SIG-M5 treated with dmso at 0.1 percent for 504 hours (cell line): ENCODE results near the gene CIT.

ENCODE experiments used
- DNase-seq: peaks from one replicate; lab custom pipeline; 2025; ENCODE audit not compliant: unreplicated experiment; lab: John Stamatoyannopoulos, UW

Gene CIT

GRCh38 chr12:119705182-119705581 is 171.9 kb downstream of the CIT start:
- no peak for DNase-seq

GRCh38 chr12:119704065-119704747 is 172.9 kb downstream of the CIT start:
- no peak for DNase-seq

GRCh38 chr12:119700078-119700477 is 177.0 kb downstream of the CIT start:
- no peak for DNase-seq

- DNase-seq, result no peak
Observed at GRCh38 chr12:119699199-119699760, 177.8 kb downstream of the CIT start.

- no peak for DNase-seq
Observed at GRCh38 chr12:119696943-119697342, 180.2 kb downstream of the CIT start.

GRCh38 chr12:119695034-119695433 is 182.1 kb downstream of the CIT start:
- DNase-seq, result no peak

- DNase-seq, result no peak
Observed at GRCh38 chr12:119694111-119694510, 183.0 kb downstream of the CIT start.

GRCh38 chr12:119693511-119693910 is 183.6 kb downstream of the CIT start:
- DNase-seq, result no peak

- DNase-seq, result no peak
Observed at GRCh38 chr12:119692997-119693396, 184.1 kb downstream of the CIT start.

GRCh38 chr12:119692410-119692809 is 184.7 kb downstream of the CIT start:
- no peak for DNase-seq

- DNase-seq, result no peak
Observed at GRCh38 chr12:119691202-119691810, 185.8 kb downstream of the CIT start.

GRCh38 chr12:119689935-119690500 is 187.1 kb downstream of the CIT start:
- no peak for DNase-seq

- DNase-seq, result no peak
Observed at GRCh38 chr12:119687879-119688278, 189.2 kb downstream of the CIT start.

GRCh38 chr12:119687406-119687805 is 189.7 kb downstream of the CIT start:
- no peak for DNase-seq

- DNase-seq, result no peak
Observed at GRCh38 chr12:119686776-119687175, 190.3 kb downstream of the CIT start.

GRCh38 chr12:119686355-119686754 is 190.8 kb downstream of the CIT start:
- no peak for DNase-seq

- DNase-seq, result no peak
Observed at GRCh38 chr12:119685375-119685774, 191.7 kb downstream of the CIT start.

GRCh38 chr12:119684711-119685369 is 192.3 kb downstream of the CIT start:
- DNase-seq, result no peak

- DNase-seq, result no peak
Observed at GRCh38 chr12:119683816-119684215, 193.3 kb downstream of the CIT start.

- DNase-seq, result no peak
Observed at GRCh38 chr12:119683413-119683812, 193.7 kb downstream of the CIT start.

- peak; percentile 87 for DNase-seq
Observed at GRCh38 chr12:119682639-119683252, 194.4 kb downstream of the CIT start.
